ENCODE results near the gene MORN1.

MORN1 gene

DNA sequence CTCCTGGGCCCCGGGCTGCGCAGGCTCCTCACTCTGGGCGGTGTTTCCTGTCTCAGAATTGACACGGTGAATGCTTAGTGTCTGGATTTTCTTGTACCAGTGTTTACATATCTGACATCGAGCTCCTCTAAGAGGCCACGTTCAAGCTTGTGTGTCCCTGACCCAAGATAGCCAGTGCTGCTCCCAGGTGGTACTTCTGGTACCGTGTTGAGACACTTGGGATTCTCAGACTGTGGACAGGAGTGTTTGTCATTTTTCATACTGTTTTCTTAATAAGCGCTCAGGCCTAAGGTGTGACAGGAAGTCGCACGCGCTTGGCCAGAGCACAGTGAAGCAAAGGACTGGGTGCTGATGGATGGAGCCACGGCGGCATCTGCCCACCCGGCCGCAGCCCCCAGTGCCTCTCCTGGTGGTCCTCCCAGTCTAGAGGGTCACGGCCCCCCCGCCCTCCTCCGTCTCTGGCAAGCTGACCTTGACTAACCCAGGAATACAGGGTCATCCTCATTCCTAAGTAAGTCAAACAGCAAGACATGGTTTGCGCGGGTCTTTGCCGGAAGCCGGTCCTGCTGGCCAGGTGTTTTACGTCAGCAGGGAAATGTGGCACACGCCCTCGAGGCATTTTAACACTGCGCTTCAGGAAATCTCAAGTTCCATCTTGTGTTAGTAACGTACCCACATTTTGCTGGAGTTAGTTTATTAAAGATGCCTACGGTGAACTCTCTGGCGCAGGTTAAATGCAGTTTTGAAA, 13.0 kb upstream of the MORN1 start:
- DNase-seq (ENCODE audit: low read depth): no peak

DNA sequence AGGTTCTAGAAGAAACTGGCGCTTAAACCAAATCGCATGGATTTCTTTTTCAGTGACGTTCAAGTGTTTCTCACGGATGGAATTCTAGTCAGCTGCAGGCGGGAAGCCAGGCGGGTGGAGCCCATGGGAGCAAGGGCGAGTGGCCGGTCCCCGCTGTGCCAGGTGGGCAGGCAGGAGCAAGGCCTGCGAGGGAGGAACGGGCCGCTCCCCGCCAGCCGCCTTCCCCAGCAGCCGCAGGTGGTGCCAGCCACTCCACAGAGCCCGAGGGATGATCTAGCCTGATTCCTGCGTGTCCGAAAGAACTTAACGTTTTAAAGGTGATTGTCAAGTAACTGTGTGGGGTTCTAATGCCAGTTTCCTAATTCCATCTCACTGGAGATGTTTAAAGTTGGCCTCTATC, 11.9 kb upstream of the MORN1 start:
- no peak for DNase-seq (ENCODE audit: low read depth)

DNA sequence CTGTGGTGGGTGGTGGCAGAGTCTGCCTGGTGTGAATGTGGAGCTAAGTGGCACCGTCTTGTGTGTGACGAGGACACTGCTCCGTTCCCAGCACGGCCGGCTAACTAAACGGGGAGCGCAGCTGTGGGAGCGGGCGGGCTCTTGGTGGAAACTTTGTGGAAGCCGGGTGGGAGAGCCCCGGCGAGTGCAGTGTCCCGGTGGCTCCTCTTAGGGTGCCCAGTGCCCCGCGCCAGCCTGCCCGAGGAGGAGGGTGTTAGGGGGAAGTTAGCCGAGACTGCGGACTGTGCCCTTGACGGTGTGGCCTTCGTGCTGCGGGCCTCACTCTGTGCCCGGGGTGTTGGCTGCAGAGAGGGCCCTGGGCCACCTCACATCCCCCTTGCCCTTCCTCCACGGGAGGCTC, 11.1 kb upstream of the MORN1 start:
- no peak for DNase-seq (ENCODE audit: low read depth)

DNA sequence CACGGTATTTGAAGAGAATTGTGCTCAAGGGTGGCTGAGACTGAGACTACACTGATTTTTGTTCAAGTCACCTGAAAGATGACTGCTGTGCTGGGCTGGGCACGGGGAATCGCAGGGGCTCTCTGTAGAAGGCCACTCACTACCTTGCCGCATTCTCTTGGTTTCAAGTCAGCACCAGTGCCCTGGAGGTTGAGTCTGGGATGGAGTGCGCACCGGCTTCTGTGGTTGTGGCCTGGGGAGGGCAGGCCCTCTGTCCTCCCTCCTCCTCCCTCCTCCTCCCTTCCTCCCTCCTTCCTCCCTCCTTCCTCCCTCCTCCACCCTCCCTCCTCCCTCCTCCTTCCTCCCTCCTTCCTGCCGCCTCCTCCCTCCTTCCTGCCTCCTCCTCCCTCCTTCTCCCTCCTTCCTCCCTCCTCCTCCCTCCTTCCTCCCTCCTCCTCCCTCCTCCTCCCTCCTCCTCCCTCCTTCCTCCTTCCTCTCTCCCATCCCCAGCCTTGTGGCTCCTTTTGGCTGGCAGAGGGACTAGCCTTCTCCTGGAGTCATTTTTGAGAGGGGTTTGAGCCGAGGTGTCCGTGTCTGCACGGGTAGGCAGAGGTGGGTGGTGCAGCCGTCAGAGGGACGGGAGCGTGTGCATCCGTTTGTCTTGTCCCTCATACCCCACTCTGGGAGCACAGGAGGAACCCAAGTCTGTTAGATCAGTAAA, 9.7 kb upstream of the MORN1 start:
- no peak for DNase-seq (ENCODE audit: low read depth)

DNA sequence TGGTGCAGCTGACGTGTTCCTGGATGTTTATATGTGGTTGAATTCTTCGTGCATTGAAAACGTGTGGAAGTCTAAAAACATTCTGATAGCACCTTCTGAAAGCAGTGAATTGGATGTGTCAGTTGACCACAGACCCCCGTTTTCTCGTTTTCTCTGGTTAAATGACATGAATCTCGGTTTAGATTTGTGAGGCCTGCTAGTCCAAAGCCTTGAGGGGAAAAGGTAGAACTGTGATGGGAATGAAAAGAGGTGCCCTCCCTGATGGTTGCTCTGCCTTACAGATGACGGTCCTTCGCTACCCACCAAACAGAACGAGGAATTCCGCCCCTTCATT, 9.2 kb upstream of the MORN1 start:
- DNase-seq (ENCODE audit: low read depth): no peak

DNA sequence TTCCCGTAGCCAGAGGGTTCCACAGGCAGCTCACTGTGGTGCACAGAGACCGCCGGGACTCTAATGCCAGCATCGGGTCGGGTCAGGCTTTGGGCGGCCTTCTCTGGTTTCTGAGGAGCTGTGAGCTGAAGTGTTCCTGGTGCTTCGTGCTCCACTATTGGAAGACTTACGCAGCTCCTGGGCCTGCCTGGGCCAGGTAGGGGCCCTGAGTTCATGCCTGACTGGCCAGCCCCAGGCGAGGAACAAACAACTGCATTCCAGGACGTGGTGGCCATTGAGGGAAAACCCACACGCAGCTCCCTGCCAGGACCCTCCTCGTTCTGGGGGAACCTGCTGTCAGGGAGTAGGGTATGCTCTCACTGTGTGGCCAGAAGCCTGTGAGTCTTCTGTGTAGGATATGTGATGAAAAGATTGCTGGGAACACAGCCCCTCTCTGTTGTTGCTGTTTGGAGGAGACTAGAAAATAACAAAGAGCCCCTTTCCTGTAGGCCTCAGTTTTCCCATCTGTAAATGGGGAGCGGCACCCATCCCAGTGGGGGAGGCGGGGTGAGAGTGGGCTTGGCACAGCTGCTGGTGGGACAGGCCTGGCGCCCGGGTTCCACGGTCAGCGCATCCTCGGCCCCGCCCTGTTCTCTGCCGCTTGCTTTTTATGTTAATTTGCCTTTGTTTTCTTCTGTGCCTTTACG, 8.7 kb upstream of the MORN1 start:
- DNase-seq (ENCODE audit: low read depth): no peak

DNA sequence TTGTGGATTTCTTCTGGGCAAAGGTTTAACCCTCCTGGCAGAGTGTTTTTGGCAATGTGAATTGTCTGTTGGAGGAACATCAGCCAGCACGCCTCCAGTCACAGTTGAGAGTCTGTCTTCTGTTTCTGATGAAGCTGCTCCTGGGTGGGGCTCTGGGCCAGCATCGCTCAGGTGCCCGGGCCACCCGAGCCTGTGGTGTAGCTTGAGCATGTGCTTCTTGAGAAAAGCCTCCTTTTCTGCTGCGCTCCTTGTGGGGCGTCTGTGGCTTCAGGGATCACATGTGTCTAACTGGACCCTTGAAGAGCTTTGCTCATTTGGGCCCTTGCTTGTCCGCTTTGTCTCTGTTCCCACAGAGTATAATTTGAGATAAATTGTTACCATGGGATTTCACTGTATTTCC, 7.5 kb upstream of the MORN1 start:
- no peak for DNase-seq (ENCODE audit: low read depth)

DNA sequence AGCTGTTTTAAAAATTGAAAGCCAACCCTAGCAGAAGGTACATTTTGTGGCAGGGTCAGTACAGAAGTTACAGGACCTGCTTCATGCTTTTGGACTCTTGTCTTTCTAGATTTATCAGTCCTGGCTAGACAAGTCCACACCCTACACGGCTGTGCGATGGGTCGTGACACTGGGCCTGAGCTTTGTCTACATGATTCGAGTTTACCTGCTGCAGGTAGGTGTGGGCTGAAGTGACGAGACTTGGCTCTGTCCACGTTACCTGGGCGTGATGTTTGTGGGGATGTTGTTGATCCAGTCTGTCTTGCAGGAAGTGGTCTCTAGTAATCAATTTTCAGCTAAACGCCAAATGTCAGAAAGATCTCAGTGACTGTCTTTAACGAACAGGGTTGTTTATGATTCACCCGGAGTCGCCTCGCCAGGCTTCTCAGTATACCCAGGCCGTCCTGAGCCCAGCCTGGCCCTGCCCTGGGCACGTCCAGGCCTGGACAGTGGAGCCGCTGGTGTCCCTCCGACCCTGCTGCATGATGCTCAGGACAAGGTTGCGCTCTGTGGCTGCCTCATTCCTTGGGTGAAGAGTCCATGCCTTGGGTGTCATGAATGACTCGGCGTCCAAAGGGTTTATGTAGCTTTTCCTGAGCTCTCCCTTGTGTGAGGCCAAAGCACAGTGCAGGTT, 5.8 kb upstream of the MORN1 start:
- no peak for DNase-seq (ENCODE audit: low read depth)

DNA sequence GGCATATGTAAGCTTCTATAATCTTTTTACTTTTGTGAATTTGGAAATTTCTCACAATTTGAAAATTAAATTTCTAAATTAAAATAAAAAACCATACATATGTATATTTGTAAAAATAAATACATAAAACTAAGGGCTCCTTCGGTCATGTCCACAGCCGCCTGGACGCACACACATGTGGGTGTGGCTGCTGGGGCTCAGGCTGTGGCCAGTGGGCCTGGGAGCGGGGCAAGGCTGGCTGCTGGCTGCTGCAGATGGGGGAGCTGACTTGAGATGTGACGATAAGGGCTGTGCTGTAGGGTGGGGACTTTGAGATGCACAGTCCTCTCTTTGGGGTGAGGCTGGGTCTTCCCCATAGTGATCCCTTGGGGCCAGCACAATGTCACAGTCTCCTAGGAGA, 5.1 kb upstream of the MORN1 start:
- DNase-seq (ENCODE audit: low read depth): no peak

DNA sequence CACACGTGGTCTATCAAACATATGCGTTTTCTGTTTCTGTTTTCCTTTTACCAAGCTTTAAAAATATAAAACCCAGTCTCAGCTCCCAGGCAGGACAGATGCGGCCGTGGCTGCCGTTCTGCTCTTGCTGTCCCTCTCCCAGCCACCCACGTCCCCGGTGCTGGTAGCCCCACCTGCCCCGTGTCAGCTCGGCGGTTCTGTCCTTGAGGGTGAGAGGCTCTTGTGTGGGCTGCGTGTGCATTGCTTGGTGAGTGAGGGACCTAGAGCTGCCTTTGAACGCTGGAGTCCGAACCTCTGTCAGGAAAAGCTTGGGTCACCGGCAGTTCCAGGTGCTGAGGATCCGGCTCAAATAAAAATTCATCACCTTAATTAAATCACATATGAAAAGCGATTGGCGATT, 4.7 kb upstream of the MORN1 start:
- DNase-seq (ENCODE audit: low read depth): no peak

DNA sequence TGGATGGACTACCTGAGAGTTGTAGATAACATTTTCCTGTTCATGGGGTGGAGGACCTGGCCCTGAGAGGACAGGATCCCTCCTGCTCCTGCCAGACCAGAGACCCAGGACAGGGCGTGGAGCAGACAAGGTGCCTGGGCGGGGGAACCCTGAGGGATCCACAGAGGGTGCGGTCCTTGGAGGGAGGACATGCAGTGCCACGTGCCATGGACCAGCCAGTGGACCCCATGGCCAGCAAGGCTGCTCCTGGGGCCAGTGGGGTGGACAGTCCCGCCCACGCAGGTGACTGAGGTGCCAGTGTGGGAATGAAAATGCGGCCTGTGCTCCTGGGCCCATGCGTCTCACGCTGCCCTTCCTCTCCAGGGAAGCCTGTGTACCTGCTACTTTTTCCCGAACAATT, 3.9 kb upstream of the MORN1 start:
- DNase-seq (ENCODE audit: low read depth): no peak

DNA sequence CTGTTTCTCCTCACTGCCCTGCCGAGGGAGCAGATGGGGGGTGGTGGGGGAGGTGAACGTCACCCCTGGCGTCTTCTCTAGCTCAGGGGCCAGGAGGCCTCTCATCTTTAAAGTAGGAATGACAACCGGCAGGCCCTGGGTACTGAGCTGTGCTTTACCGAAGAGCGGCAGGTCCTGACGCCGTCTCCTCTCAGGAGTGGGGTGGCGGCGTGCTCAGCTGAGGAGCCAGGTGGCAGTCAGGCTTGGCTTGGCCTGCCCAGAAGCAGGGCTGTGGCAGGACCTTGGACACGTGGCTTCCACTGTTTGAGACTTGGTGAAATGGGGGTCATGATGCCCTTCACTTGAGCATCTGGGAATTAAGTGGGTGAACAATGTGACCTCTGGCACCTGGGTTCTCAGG, 3.4 kb upstream of the MORN1 start:
- no peak for DNase-seq (ENCODE audit: low read depth)

DNA sequence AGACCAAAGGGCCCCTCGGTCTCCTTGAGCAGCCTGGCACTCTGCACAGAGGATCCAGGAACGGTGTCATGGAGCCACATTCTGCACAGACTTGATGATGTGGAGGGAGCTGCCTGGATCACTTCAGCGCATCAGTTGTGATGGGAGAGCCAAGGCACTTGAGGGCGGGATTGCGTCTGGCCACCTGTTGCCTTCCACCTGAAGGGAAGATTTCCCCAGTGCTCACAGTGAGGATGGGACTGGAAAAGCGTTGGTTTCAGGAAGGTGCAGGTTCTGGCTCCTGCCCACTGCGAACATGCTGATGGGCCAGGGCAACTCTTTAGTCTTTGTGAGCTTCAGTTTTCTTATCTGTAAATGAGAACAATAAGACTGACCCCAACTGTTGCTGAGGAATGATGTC, 2.9 kb upstream of the MORN1 start:
- no peak for DNase-seq (ENCODE audit: low read depth)

DNA sequence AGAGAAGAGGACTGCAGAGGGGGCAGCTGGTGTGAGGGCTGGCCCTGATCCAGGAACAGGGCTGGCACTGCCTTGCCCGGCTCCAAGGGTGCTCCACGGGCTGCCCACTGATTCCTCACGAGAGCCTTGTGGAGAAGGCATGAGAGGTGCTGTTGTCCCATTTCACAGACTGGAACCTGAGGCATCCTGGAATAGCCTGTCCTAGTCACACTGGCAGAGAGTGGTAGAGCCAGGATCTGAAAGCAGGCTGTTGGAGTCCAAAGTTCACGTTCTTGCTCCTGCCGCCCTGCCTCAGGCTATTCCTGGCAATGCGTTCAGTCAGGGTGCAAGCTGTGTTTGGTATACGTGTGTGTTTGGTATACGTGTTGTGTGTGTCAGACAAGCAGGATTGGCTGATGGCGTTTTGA, 2.1 kb upstream of the MORN1 start:
- no peak for DNase-seq (ENCODE audit: low read depth)

DNA sequence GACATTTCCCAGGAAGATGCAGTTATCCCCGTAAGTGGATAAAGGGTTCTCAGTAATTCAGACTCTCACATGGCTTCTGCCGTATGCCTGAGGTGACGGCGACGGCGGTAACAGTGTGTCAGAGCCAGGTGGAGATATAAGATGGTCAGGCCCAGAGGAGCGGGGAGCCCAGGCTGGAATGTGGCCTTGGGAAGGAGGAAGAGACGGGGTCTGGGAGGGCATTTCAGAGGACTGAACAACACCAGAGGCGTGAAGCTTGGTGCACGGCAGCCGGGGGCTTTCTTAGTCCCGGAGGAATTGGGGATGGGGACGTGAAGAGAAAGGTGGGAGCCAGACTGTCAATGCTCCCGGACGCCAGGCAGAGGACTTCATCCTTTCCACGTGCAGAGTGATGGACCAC, 1.3 kb upstream of the MORN1 start:
- no peak for DNase-seq (ENCODE audit: low read depth)

DNA sequence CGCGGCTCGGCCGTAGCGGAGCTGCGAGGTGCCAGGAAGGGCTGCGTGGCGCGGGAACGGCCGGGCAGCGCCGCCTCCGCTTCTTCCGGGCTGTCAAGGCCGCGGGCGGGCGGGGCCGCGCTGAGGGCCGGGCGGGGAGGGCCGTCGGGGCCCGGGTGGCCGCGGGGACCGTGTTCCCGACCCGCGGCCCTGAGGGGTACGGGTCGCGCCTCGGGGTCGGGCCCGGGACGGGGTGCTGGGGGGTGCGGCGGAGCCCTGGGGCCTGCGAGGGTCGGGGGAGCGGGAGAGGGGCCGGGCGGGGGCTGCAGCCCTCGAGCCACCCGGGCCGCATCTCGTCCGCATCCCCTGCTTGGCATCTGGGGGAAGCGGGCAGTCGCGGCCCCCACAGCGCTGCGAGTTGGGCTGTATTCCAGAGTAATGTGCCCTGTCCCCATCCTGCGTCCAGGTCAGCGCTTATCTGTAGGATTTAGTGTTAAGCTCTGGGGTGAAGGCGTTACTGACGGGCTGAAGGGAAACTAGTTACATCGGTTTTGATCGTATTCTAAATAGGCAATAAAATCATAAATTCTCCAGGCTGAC, 666 bp upstream of the MORN1 start:
- no peak for DNase-seq (ENCODE audit: low read depth)

DNA sequence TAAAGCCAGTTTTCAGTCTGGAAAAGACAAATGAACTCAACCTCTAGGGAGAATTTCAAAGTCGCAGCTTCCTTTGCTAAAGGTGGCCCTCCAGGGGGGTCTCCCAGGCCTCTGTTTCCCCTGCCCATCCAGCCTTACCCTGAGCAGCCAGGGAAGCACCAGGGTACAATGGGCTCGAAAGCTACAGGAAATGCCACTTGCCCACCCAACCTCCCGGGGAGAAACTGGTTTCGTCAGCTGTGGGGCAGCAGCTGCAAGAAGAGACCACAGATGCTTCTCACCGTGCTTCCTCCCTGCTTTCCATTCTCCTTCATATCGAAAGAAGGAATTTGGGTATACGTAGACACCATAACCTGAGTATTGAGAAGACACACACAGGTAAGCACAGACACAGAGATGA, 1.7 kb downstream of the MORN1 start:
- DNase-seq (ENCODE audit: low read depth): no peak

DNA sequence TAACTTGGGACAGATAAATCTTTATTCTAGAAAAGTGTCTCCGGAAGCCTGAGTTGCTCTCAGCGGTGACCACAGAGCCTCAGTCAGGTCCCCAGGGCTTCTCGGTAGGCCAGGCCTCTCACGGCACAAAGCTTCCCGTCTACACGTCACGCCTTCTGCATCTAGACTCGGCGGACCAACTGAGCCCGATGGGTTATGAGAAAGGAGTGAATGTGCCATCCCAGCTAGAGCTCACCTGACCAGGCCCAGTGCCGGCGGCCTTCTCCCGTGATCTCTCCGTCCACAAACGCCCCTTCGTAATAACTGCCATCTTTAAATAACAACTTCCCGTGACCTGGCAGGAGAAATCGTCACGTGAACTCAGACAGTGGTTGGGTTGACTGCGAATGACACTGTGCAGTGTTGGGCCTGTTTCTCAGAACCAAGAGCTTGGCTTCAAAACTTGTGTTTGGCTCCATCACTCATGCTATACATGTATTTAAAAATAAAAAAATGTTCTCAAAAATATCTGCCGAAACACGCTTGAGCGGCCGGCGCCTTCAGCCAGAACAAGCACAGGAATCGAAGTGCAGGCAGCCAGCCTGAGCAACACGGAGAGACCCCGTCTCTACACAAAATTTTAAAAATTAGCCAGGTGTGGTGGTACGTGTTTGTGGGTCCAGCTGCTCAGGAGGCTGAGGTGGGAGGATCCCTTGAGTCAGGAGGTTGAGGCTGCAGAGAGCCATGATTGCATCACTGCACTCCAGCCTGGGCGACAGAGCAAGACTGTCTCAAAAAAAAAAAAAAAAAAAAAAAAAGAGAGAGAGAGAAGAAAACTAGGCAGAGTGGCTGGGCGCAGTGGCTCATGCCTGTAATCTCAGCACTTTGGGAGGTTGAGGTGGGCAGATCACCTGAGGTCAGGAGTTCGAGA, 3.1 kb downstream of the MORN1 start:
- no peak for DNase-seq (ENCODE audit: low read depth)

DNA sequence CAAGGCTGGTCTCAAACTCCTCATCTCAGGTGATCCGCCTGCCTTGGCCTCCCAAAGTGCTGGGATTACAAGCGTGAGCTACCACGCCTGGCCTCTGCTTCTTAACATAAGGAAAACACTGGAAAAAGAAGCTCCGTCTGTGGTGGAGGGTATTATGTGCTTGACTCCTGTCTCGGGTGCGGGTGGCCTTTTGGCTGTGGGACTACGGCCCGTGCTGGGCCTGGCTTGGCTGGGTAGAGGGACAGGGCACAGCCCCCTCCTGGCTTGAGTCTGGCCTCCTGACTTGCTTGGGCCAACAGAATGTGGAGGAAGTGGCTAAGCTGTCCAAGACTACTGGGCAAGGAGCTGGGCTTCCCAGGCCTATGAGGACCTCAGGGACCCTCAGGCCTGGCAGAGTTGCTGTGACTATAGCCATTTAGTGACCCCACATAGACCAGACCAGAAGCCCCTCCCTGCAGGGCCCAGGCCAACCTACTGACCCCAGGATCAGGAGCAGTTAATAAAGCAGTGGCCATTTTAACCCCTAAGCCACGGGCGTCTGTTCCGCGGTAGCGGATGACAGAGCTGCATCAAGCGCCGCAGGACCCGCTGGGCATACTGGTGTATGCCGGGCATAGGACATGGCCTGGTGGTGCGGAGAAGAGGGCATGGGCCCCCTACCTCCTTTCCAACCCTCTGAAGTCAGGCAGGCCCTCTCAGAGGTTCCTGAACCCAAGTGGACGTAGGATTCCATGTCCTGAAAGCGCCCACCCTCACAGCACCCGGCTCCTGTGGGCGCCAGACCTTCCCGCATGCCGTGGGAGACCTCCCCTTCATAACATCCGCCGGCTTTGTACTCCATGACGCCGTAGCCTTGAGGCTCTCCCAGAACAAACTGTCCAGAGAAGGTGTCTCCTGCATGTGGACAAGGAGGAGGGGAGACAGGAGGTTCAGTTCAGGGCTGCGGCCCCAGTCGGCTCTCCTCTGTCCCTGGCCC, 4.4 kb downstream of the MORN1 start:
- DNase-seq (ENCODE audit: low read depth): no peak

DNA sequence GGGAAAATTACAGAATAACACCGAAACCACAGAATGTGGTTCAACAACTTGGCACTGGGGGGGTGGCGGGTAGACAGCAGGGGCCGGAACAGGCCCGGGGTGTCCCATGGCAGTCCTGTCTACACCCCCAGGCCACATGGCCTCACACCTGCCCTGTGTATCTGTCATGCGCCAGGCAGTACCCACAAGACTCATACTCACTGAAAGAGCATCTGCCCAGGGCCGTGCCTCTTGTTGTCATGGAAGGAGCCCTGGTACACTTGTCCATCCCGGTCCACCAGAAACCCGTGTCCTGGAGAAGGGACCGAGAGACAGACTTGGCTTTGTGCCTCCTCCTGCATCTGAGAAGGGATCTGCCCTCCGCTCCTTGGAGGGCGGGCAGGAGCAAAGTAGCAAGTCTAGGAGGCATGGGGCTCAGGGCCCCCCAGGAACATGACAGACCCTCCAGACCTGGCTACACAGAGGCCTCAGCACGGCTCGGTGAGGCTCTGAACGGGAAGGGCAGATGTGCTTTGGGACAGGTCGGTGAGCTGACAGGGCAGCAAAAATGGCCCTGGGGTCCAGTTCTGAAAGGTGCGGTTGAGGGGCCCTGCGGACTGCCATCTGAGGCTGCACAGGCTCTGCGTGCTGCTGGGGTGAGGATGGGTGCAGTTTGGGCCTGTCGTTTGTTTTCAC, 5.6 kb downstream of the MORN1 start:
- DNase-seq (ENCODE audit: low read depth): no peak

All from stimulated activated CD4-positive, alpha-beta T cell treated with anti-CD3 and anti-CD28 coated beads, Interleukin-2, amount 100 ng/mL, for 4 hours (primary cell).